ENCODE measurements around the gene TPST1.

DNA sequence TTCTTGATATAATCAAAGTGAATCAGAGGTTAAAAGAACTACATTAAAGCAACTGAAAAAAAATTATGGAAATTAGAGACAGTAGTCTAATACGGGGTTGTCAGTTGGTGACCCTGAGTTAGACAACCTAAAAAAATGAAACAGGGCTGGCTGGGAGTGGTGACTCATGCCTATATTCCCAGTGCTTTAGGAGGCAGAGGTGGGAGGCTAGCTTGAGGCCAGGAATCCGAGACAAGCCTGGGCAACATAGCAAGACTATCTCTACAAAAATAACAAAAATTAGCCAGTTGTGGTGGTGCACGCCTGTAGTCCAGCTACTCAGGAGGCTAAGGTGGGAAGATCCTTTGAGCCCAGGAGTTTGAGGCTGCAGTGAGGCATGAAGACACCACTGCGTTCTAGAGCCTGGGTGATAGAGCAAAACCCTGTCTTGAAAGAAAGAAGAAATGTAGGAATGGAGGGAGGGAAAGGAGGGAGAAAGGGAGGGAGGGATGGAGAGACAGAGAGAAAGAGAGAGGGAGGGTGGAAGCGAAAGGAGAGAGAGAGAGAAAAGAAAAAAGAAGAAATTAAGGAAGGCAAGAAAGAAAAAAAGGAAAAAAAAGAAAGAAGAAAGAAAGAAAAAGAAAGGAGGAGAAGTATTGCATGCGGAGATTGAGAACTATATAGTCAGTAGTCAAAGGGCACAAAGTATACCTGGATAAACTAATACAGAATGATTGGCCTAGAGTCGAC lies 166.1 kb downstream of the TPST1 start:
- TF ChIP-seq, protein P1, sequence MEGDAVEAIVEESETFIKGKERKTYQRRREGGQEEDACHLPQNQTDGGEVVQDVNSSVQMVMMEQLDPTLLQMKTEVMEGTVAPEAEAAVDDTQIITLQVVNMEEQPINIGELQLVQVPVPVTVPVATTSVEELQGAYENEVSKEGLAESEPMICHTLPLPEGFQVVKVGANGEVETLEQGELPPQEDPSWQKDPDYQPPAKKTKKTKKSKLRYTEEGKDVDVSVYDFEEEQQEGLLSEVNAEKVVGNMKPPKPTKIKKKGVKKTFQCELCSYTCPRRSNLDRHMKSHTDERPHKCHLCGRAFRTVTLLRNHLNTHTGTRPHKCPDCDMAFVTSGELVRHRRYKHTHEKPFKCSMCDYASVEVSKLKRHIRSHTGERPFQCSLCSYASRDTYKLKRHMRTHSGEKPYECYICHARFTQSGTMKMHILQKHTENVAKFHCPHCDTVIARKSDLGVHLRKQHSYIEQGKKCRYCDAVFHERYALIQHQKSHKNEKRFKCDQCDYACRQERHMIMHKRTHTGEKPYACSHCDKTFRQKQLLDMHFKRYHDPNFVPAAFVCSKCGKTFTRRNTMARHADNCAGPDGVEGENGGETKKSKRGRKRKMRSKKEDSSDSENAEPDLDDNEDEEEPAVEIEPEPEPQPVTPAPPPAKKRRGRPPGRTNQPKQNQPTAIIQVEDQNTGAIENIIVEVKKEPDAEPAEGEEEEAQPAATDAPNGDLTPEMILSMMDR (IDR thresholded peaks at IDR 0.05) = no peak
- TF ChIP-seq POLR2A (IDR thresholded peaks at IDR 0.05) = no peak
